GM20431 (cell line): ENCODE measurements around the gene SHPK.

Experiments used
- in situ Hi-C: fragments of 300-500 bp; cut with MseI, MboI; formaldehyde crosslinking; loops from one replicate; pipeline ENCODE4 v1.15.0; 2020; ENCODE audit warnings: low sequenced_read_pairs; ENCODE audit not compliant: unreplicated experiment

The SHPK gene

DNA sequence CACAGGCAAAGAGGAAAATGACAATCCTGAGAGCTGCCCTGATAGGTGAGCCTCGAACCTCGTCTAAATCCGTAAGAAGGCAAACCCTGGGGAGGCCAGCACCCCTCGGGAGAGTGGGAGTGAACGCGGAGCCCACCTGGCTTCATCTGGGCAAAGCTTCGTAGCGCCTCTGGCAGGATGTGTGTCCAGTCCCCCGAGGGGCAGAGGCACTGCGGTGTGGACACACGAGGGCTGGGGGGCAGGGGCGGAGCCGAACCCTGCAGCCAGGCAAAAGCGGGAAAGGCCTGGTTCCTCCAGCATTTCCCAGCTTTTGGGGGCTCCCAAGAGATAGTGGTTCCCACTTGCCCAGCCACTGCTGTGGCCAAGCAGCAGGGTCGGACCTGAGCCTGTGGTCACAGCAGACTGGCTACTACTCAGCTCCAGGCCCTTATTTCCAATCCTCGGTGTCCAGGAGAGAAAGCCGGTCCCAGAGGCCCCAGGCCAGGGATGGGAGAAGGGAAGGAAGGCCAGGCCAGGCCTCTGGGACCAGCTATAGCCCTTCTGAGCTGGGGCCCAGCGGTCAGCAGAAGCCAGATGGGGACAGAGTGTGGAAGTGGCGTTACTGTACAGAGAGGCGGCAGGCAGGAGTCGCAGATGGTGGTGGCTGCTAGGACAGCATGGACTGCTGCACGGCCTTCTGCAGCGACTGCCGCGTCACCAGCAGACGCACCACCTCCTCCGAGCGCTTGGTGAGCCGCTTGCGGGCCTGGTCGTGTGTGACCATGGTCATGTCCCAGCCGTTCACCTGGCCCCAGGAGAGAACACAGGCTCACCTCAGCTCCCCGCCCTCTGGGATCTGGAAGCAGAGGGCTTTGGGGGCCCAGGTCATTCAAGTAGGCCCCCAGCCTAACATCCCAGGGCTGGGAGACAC, 27.3 kb upstream of the SHPK start:
- in situ Hi-C loops: no loop called here

GRCh38 chr17:3660311-3660891, 24.4 kb upstream of the SHPK start:
- in situ Hi-C loops: no loop called here

DNA sequence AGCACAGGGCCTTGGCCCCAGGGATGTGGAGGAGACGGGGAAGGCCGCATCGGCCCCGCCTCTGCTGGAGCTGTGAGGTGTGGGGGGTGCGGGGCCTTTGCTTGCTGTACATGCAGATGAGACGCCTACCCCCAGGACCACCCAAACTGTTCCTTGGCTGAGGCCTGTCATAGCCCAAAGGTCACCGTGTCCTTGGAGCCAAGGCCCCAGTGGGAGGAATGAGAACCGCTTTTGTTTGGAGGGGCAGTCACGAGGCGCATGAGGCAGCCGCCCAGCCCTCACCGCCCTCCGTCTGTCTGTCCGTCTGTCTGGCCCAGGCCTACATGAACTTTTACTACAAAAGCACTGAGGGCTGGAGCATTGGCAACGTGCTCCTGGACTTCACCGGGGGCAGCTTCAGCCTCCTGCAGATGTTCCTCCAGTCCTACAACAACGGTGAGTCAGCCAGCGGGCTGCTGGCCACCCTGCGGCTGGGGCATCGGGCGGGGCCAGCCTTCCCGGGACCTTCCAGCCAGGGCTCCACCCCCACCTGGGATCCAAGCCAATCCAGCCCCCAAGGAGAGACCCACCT, 23.6 kb upstream of the SHPK start:
- in situ Hi-C loops: no loop called here

DNA sequence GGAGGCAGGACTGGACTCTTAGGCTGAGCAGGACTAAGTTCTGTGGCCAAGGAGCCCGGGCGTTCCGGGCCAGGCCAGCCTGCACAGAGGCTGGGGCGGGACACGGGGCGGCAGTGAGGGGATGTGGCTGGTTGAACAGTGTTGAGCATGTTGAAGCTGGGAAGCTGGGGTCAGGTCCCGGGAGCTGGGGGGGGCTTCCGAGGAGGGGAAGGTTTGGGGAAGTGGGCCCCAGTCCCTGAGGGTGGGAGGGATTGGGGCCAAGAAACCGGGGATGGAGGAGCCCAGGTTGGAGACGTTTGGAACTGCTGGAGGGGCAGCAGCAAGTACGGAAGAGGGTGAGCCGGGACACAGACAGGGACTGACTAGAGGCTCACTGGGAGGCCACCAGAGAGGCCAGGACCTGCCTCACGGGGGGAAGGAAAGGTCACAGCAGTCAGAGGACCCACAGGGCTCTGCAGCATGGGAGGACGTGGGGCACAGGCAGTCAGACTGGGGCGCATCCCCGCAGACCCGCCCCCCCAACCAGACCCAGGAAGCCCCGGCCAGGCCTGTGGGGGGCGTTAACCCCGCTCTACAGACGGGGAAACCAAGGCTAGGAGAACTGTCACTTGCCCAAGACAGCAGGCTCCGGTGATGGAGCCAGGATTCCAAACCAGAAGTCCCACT, 22.9 kb upstream of the SHPK start:
- in situ Hi-C loops: no loop called here

GRCh38 chr17:3657874-3658783, 22.1 kb upstream of the SHPK start:
- in situ Hi-C loops: no loop called here

GRCh38 chr17:3657588-3657869, 21.5 kb upstream of the SHPK start:
- in situ Hi-C loops: no loop called here

DNA sequence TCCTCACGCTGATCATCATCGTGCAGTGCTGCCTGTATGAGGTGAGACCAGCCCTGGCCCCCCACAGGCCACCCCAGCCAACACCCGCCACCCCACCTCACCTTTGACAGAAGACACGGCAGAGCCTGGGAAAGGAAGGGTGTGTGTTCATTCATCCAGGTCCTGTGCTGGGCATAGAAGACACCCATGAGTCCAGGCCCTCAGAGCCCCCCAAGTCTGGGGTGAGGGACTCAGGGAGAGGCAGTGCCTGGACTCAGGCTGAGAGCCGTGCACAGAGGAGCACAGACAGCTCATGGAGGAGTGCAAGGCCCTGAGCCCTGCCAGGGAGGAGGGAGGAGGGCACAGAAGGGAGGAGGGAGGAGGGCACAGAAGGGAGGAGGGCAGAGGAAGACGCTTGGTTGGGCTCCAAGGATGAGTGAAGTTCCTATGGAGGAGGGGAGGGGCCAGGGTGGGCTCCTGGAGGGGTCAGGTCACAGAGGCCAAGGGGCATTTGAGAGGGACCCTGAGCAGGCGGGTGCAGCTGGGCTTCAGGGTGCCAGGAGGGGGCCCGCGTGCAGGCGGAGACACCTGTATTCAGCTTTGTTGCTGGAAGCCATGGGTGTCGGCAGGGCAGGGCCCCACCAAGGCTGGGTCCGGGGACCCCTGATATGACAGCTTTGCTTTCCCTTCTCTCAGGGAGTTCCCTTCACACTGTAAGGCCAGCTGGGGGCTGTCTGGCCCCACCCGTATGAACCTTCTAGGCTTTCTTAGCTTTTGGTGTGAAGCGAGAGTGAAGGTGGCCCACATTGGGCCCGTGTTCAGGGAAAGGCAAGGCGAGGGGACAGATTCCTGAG, 20.9 kb upstream of the SHPK start:
- in situ Hi-C loops: no loop called here

DNA sequence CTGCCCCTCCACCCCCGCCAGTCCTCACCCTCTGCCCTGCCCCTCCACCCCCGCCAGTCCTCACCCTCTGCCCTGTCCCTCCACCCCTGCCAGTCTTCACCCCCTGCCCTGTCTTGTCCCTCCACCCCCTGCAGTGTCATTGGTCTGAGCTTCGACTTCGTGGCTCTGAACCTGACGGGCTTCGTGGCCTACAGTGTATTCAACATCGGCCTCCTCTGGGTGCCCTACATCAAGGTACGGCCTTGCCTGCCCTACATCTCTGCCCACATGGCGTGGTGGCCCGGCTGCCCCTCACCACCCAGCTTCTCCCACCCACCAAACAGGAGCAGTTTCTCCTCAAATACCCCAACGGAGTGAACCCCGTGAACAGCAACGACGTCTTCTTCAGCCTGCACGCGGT, 20.3 kb upstream of the SHPK start:
- in situ Hi-C loops: no loop called here

DNA sequence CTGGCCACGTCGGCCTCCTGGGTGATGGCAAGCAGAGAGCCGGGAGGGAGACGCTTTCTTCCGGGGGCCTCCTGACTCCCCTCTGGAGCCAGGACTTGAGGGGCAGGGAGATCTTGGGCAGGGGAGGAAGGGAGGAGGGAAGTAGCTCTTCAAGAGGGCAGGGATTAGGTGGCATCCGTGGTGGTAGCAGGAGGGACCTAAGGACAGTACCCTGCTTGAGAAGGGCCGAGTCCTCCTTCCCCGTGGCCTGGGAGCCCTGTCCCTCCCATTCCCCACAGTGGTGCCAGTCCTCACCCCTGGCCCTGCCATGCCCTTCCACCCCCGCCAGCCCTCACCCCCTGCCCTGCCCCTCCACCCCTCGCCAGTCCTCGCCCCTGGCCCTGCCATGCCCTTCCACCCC, 19.7 kb upstream of the SHPK start:
- in situ Hi-C loops: no loop called here

- in situ Hi-C loops: no loop called here
Measured at GRCh38 chr17:3647769-3648555, 11.9 kb upstream of the SHPK start.

DNA sequence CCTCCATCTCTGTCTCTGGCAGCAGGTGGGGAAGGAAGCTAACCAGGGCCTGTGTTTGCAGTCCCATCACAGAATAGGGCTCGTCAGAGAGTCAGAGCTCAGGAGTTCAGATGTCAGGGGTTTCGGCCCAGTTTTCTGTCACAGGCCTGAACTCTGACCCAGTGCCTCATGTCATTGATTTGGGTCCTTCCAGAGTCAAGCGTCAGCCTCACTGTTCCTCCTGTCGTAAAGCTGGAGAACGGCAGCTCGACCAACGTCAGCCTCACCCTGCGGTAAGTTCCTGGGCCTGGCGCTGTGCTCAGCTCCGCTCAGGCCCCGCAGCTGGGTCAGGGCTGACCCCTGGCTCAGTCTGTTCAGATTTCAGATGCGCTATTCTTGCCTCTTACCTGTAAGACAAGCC, 11.2 kb upstream of the SHPK start:
- in situ Hi-C loops: no loop called here

DNA sequence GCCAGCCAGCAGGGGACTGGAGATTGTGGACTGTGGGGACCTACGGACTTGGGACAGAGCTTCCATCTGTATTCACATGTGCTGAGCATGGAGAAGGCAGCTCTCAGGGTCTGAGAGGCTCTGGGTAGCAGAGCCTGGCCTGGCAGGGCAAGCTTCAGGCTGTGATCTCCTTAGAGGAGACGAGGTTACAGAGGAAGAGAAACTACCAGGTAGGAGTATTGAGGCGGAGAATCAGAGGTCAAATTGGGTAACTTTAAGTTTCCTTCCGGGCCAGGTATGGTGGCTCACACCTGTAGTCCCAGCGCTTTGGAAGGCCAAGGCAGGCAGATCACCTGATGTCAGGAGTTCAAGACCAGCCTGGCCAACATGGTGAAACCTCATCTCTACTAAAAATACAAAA, 9.3 kb upstream of the SHPK start:
- in situ Hi-C loops: no loop called here

GRCh38 chr17:3643889-3644349, 7.9 kb upstream of the SHPK start:
- in situ Hi-C loops: no loop called here

DNA sequence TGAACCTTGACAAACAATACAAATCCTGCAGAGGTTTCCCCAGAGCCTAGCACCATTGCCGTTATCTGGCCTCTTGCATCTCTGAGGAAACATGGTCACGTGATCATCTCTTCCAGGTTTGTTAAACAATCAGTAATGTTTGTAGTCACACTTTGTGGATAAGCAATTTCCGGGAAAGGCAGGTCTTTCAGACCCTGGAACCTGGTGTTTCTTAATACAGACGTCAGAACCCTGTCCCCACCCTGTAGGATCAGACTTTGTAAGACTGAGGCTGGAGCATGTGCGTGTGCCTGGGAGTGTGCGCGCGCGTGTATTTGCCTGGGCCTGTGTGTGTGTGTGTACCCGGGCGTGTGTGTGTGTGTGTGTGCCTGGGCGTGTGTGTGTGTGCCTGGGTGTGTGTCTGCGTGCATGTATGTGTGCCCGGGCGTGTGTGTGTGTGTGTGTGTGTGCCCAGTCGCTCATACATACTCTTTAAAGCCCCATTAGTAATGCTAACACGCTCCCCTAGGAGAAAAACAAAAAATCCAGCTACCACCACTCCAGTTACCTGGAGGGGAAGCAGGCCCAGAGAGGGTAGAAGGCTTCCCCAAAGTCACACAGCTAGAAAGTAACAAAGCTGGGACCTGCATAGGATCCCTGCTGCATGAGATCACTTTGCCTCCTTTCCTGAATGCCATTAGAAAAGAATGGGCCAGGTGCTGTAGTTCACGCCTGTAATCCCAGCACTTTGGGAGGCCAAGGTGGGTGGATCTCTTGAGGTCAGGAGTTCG, 5.9 kb upstream of the SHPK start:
- in situ Hi-C loops: no loop called here

- in situ Hi-C loops: no loop called here
Measured at GRCh38 chr17:3641014-3641413, 5.0 kb upstream of the SHPK start.

GRCh38 chr17:3639981-3640596, 4.0 kb upstream of the SHPK start:
- in situ Hi-C loops: no loop called here

GRCh38 chr17:3636908-3637373, 891 bp upstream of the SHPK start:
- in situ Hi-C loops: no loop called here
